GM19395 (cell line): ENCODE results near the gene ATF2.
"Not testable (repeated sequence)": the region's sequence is repeated elsewhere in the genome, so short reads cannot be mapped to it uniquely, and the experiment has no call there.

Source experiments
- ATAC-seq: cut with Tn5 transposase; IDR thresholded peaks from one replicate; pipeline ENCODE4 v1.9.1; 2021; ENCODE audit warnings: mild to moderate bottlenecking, moderate library complexity; ENCODE audit not compliant: unreplicated experiment

Gene ATF2

GRCh38 chr2:175103191-175103590 lies 64.8 kb downstream of the ATF2 start:
- ATAC-seq: no peak

- ATAC-seq: no peak
Observed at GRCh38 chr2:175101514-175101913, 66.5 kb downstream of the ATF2 start.

DNA sequence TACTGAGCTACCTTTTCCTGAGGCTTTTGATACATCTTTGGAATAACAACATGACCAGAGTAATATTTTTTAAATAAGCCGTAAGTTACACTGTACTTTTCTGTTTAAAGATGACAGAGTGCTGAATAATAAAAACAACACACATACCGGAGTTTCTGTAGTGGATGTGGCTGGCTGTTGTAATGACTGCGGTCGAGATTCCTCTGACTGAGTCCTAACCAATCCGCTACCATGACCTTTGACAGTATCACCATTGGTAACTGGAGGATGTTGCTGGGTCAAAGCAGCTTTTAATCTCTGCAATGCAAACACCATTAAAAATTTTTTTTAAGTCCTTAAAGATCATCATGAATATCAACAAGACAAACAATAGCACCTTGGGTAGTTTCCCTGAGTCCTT lies 70.7 kb downstream of the ATF2 start:
- ATAC-seq: no peak

DNA sequence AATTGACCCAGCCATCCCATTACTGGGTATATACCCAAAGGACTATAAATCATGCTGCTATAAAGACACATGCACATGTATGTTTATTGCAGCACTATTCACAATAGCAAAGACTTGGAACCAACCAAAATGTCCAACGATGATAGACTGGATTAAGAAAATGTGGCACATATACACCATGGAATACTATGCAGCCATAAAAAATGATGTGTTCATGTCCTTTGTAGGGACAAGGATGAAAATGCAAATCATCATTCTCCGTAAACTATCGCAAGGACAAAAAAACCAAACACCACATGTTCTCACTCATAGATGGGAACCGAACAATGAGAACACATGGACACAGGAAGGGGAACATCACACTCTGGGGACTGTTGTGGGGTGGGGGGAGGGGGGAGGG lies 83.9 kb downstream of the ATF2 start:
- not testable (repeated sequence) for ATAC-seq

DNA sequence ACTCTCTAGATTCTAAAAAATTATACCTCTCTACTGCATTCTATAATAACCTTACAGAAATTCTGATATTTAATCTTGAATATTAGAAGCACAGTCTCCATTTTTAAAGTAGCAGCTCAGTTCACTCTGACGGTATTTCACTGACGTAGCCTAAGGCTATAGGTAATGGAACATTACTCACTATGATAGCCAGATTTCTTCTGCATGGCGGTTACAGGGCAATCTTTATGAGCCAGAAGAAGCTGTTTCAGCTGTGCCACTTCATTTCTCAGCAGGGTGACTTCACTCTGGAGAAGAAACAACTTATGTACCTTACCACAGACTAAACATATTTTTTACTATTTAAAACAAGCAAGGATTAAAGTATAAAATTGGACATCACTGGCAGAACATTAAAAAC lies 87.5 kb downstream of the ATF2 start:
- no peak for ATAC-seq

- ATAC-seq: no peak
Observed at GRCh38 chr2:175076272-175076671, 91.7 kb downstream of the ATF2 start.

GRCh38 chr2:175074478-175074877 lies 93.5 kb downstream of the ATF2 start:
- ATAC-seq: no peak

GRCh38 chr2:175068534-175068933 lies 99.5 kb downstream of the ATF2 start:
- no peak for ATAC-seq

DNA sequence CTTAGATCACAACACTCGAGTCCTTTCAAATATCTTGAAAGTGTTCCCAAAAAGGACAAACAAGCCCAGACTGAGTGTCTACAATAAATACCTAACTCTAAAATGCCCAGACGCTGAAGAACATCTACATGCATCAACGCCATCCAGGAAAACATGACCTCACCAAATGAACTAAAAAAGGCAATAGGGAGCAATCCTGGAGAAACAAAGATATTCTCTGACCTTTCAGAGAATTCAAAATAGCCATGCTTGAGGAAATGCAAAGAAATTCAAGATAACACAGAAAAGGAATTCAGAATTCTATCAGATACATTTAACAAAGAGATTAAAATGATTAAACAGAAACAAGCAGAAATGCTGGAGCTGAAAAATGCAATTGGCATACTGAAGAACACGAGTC lies 101.6 kb downstream of the ATF2 start:
- no peak for ATAC-seq

GRCh38 chr2:175064797-175065196 lies 103.2 kb downstream of the ATF2 start:
- no peak for ATAC-seq

GRCh38 chr2:175063741-175064140 lies 104.3 kb downstream of the ATF2 start:
- ATAC-seq: no peak

DNA sequence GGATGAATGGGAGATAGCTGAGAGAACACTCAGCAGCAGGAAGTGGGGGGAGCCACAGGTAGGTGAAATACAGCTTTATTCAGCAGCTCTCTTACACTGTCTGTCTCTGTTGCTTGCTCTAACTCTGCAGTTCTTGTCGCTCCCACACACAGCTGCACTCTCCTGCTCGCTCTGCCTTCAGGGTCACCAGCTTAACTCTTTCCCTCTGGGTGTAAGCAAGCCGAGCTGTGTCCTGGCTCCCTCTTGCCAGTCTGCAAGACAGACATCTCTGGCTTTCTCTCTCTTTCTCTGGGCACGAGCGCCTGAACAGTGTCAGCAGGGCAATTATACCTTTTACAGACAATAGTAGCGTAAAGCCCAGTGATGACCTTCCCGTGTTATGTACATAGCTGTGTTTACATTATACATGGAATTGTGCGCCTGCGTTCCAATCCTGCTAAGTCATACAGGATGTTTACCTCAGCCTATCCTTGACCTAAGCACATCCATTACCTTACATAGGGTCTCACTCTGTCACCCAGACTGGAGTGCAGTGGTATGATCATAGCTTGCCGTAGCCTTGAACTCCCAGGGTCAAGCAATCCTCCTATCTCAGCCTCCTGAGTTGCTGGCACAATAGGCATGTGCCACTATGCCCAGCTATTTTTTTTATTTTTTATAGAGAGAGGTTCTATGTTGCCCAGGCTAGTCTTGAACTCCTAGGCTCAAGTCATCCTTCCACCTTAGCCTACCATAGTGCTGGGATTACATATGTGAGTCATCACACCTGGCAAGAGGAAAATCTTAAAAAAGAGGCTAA lies 105.0 kb downstream of the ATF2 start:
- no peak for ATAC-seq

DNA sequence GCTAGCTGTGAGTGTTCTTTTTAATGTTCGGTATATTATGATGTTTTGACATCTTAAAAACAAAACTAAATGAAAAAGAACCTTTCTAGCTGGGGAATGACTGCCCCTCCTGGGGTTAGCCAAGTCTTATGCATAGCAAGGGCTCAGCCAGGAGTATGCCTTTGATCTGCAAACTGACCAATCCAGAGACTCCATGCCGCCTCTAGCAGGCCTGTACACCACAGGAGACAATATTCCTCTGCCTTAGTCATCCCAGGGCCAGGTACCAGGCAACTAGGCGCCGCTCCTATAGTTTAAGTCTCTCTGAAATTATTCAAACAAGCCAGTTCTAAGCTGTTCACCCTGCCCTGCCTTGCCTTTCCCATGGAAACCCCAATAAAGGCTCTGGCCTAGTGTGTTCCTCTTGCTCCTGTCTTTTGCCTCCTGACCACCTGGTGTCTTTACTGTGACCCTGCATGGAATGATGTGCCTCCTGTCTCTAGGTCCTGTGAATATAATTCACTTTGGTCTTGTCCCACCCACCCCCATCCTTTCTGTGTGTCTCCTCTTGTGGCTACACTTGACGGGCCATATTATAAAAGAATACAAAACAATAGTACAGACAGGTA lies 110.8 kb downstream of the ATF2 start:
- no peak for ATAC-seq

GRCh38 chr2:175055993-175056392 lies 112.0 kb downstream of the ATF2 start:
- no peak for ATAC-seq

- no peak for ATAC-seq
Observed at GRCh38 chr2:175054340-175054739, 113.7 kb downstream of the ATF2 start.

DNA sequence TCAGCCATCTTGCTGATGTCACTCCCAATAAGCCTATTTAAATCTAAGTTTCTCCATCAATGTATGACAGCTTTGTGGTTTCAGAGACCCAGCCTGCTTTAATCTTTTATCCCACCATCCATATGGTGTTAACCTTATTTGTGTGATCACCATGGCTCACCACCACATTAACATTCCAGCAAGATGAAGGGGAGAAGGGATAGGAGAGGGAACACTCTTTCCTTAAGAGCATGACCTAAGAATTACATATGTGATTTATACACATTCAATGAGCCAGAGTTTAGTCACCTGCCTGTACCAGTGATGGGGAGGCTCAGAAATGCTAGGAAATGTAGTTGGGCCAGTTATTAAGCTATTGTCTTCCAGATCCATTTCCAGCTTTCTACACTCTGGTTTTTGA lies 118.3 kb downstream of the ATF2 start:
- ATAC-seq: no peak

GRCh38 chr2:175048275-175048674 lies 119.7 kb downstream of the ATF2 start:
- peak; percentile 75 for ATAC-seq

GRCh38 chr2:175039490-175039889 lies 128.5 kb downstream of the ATF2 start:
- no peak for ATAC-seq

DNA sequence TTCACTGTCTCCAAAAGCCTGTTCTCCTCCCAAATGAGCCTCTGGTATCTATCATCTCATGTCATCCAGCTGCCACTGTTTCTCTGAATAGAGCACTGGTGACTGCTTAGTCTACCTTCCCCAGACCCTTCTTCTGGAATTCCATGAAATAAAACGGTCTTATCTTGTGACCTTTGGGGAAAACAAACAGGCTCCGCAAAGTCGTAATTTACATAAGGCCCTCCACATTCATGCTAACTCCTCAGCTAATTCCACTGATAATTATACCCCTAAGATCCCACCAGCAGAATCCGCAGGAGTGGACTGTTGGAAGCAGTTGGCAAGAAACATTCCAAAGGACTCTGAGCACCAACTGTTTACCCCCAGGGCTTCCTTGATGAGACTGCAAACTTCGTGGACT lies 129.0 kb downstream of the ATF2 start:
- ATAC-seq: no peak

GRCh38 chr2:175037941-175038340 lies 130.1 kb downstream of the ATF2 start:
- ATAC-seq: no peak

GRCh38 chr2:175036582-175037018 lies 131.4 kb downstream of the ATF2 start:
- peak; percentile 81 for ATAC-seq

- no peak for ATAC-seq
Observed at GRCh38 chr2:175035806-175036205, 132.2 kb downstream of the ATF2 start.

DNA sequence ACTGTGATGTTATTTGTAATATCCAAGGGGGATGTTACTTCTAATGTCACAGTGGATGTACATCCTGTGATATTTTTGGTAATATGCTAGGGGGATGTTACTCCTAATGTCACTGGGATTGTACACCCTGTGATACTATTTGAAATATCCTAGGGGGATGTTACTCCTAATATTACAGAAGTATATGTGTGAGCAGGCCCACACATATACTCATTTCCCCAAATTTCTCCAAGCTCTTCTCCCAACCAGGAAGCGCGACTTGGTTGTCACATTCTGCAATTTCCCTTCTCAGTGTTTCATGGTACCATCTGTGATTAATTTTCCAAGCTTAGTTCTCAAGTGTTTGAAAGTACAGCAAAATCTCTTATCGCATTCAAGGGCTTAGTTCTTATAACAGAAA lies 133.3 kb downstream of the ATF2 start:
- no peak for ATAC-seq
